HG03103 (cell line): ENCODE data around the gene CCDC141.

Experiments
- ATAC-seq: cut with Tn5 transposase; IDR thresholded peaks from one replicate; pipeline ENCODE4 v1.9.1; 2021; ENCODE audit warnings: low read depth; ENCODE audit not compliant: unreplicated experiment

CCDC141 gene

GRCh38 chr2:178796079-178796677 is 253.8 kb downstream of the CCDC141 start:
- no peak for ATAC-seq

GRCh38 chr2:178787934-178788333 is 262.0 kb downstream of the CCDC141 start:
- no peak for ATAC-seq

- no peak for ATAC-seq
These were observed 262.8 kb downstream of the CCDC141 start for GRCh38 chr2:178787155-178787554.

GRCh38 chr2:178783889-178784288 is 266.0 kb downstream of the CCDC141 start:
- no peak for ATAC-seq

- no peak for ATAC-seq
These were observed 267.7 kb downstream of the CCDC141 start for GRCh38 chr2:178782236-178782635.
